ENCODE data around the gene RTN4RL1.
"Not testable (repeated sequence)": the region's sequence is repeated elsewhere in the genome, so short reads cannot be mapped to it uniquely, and the experiment has no call there.

The RTN4RL1 gene

DNA sequence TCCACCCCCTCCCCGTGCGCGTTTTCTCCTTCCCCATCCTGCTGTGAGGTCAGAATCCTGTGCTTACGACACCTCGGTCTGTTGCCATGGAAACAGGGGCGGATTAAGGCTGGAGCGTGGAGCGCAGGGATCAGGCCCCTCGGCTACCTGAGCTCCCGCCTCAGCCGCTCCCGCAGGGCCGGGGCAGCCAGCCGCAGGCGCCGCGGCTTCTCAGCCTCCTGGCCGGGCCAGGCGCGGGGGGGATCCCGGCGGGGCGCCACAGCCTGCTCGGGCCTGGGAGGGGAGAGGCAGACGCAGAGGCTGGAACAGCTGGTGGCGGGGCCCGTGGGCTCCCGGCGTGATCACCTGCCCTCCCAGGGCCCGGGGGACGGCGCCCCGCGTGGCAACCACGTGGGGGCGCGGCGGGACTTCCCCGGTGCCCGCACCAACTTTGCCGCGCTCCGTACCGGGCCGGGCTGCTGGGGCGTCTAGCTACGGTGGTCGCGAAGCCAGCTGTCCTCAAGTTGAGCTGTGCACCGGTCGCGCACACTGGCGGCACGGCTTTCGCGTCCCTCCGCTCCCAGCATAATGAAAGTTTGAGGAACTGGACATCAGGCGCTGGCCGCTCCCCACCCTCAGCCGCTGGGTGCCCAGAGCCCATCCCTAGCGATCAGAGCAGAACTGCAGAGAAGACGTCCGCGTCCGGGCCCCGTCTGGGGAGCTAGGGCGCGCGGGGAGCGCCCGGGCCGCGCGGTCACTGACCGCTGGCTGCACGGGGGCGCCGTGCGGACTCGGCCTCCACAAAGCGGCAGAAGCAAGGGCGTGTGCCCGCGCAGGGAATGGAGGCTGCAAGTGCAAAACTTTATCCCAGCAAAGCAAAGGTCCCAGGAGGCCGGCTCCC lies 1.2 kb downstream of the RTN4RL1 start:
- DNase-seq = peak; percentile 7

DNA sequence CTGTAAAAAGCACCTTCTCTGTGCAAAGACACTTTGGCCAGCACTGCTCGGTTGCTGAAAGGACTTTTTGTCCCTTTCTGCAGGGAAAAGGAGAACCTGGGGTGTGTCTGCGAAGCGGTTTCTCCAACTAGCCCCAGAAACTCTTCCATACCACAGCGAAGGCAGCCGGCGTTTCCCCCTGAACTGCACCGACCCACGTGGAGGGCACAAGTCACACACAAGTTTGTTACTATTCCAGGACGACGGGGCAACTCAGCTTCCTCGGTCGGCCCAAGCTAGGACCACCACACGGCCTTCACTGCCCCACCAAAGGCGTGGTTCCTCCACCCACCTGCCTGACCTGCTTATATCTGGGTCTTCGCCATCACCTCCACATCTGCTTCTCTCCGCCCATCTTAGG lies 1.9 kb downstream of the RTN4RL1 start:
- DNase-seq = no peak

DNA sequence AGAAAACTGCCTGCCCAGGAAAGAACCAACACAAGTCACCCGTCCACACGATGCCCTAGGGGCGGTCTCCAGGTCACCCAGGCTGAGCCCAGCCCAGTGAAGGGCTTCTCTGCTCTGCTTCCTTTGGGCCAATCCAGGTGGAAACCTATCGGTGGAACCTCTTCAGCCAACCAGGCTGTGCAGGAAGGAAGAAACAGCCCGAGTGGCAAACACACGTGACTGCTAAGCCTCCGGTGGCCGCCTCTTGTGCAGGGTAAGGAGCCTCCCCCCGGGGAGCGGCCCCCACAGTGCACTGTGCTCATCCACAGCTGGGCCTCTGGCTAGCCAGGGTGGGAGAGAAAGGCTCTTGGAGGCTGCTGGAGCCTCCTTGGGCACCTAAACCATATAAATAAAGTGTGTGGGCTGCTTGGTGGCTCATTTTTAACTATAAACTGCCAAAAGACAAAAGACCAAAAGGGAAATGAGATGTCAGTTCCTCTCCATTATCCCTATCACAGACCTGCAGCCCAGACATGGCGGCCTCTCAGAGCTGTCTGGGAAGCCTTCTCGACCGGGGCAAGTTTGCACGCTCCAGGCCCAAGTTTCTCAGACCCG lies 2.4 kb downstream of the RTN4RL1 start:
- DNase-seq = no peak

DNA sequence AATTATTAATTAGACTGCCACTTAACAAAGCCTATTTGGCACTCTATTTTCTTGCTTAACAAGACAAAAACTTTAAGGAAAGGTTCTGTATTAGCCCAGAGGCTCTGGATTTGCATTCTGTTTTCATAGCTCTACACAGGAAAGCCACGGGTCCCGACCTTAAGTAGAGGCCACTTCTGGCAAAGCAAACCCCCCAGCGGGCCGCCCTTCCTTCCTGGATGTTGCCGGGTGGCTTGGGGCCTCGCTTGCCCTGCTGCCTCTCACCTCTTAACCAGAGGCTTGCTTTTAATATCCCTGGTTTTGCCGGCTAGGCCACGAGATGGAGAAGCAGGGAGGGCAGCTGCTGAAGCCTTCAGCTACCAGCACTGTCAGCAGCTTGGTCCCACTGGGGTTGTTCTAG lies 4.4 kb downstream of the RTN4RL1 start:
- no peak for DNase-seq

DNA sequence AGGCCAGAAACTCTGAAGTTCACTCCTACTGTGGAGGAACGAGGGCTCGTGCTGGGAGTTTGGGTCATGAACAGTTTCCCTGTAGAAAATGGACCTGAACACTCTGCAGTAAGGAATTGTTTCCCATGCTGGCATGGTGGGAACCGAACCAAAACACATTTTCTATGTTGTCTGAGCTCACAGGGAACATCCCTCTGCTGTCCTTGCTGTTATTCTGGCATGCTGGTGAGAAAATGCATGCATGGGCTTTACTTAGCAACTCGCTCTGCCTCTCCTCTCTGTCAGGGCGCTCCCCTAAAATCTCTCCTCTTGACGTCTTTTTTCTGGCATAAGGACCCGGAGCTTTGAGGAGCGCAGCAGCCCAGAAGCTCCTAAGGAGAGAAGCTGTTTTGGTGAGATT lies 5.4 kb downstream of the RTN4RL1 start:
- no peak for DNase-seq

DNA sequence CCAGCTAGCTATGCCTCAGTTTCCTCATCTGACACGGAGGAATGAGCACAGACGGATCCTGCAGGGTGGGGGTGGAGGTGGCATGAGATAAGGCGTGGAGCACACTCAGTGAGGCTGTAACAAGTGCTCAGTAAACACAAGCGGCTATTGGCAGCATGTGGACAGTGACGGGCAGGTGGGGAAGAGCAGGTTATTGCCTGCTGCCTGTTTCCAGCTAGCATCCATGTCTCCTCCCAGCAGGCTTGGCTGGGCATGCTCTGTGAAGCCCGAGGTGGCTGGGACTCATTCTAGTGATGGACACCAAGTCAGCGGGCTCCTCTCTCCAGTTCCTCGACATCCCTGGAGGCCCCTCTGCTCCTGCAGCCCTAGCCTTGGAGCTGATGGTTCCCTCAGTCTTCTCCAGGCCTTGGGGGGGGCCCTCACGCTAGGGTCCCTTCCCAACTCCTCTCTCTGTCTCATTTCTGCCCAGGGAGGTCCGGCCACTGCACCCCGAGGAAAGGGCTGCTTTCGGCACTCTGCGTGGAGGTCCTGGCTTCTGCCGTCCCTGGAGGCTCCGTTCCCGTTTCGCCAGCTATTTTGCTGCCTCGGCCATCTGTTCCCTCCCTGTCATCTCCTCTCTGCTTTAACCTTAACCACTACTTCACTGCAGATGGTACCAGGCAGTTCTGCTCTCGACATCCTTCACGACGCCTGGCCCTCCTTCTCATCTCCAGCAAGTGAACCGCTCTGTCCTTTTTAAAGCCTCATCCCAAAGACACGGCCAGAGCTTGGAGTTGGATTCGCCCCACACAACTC lies 6.2 kb downstream of the RTN4RL1 start:
- DNase-seq = peak; percentile 34

DNA sequence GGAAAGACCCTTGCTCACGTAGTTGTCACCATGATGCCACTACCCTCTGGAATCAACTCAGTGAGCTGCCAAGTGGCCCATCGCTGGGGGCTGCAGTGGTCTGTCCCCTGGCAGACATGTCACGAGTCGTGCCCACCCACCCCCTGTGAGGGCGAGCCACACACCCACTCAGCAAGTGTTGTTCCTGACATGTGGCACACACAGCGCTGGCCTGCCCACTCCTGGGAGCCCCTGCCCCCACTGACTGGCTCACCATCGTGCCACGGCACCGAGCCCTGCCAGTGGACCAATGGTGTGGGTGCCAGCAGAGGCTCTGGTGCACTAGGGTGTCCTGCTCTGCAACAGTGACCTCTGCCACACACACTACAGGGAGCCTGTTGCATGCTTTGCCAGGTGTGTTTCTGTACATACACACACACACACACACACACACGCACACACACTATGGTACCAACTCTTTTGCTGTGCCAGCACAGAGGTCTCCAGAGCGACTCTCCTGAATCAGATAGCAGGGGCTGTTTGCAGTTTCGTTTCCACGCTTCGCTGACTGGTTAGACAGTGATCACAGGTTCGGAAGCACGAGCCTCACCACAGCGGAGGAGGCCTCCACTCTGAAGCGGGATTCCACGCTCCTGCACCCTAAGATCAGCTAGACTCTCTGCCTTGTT lies 7.7 kb downstream of the RTN4RL1 start:
- DNase-seq = no peak

DNA sequence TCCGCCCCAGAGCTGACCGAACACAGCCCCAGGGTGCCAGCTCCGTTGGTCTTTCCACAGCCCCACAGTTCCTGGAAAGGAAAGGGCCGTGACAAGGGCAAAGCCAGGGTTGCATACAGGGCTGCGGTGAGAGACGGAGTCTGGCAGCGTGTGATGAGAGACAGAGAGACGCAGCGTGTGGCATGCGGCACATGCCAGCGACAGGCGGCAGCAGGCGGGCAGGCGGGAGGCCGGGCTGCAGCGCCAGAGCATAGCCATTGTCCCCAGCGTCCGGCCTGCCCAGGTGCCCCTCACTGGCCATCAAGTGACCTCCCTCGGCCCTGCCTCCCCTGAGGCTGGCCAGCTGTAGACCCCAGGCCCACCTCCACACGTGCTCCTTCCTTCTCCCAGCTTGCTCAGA lies 8.6 kb downstream of the RTN4RL1 start:
- DNase-seq = no peak

DNA sequence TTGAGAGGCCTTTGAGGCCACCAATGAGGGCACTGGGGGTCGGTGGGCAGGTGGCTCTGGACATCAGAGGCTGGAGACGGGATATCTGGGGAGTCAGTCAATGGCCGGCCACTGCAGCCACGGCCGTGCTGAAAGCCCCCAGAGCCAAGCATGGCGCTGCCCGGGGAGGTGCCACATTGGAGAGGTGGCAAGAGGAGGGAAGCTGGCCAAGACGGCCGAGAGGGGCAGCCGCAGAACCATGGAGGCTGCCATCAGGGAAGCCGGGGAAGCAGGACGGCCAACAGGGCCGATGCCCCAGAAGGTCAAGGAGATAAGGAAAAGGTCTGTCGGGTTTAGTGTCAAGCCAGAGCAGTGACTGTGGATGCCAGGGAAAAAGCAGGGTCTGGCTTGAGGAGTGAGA lies 9.8 kb downstream of the RTN4RL1 start:
- no peak for DNase-seq

DNA sequence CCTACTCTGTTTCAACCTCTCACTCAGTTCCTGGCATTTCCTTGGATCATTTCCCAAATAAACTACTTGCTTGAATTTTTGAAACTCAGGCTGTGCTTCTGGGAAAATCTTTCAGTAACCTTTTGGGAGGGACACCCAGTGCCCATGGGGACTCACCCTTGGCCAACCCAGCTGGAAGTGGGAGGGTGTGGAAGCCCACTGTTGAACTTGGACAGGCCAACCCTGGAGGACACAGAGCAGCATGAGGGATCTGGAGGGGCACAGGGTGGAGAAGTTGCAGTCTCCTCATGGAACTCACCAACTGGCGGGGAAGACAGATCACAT lies 11.2 kb downstream of the RTN4RL1 start:
- no peak for DNase-seq

DNA sequence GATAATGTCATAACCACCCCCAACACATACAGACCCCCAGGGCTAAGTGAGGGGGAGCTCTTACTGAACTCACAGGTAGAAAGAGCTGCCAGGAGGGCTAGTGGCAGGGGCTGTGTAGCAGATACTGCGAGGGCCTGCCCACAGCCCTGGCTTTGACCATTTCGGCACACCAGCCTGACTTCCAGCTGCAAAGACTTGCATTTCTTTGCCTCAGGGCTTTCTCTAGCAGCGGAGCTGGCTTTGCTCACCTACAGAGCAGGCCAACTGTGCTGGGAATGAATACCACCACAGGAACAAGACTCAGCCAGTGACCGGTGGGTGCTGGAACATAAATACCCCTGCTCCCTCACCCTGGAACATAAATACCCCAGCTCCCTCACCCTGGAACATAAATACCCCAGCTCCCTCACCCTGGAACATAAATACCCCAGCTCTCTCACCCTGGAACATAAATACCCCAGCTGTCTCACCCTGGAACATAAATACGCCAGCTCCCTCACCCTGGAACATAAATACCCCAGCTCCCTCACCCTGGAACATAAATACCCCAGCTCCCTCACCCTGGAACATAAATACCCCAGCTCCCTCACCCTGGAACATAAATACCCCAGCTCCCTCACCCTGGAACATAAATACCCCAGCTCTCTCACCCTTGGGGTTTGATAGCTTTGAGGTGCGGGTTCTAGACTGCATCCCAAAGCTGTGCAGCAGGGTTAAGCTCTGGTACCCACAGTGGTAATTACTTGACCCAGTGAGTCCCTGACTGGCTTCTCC lies 11.7 kb downstream of the RTN4RL1 start:
- DNase-seq = not testable (repeated sequence)

DNA sequence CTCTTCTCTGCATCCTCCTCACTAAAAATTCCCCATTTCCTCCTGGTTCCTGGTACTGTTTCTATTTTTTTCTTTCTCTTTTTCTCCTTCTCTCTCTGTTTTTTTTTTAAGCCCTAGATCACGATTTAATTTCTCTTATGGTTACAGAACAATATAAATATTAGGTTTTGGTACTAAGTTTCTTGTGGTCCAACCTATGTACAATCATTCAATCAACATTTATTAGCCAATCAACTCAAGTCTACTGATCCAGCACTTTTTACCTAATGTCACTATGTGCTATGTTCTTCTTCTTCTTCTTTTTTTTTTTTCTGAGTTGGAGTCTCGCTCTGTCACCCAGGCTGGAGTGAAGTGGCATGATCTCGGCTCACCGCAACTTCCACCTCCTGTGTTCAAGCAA lies 12.6 kb downstream of the RTN4RL1 start:
- DNase-seq = no peak

DNA sequence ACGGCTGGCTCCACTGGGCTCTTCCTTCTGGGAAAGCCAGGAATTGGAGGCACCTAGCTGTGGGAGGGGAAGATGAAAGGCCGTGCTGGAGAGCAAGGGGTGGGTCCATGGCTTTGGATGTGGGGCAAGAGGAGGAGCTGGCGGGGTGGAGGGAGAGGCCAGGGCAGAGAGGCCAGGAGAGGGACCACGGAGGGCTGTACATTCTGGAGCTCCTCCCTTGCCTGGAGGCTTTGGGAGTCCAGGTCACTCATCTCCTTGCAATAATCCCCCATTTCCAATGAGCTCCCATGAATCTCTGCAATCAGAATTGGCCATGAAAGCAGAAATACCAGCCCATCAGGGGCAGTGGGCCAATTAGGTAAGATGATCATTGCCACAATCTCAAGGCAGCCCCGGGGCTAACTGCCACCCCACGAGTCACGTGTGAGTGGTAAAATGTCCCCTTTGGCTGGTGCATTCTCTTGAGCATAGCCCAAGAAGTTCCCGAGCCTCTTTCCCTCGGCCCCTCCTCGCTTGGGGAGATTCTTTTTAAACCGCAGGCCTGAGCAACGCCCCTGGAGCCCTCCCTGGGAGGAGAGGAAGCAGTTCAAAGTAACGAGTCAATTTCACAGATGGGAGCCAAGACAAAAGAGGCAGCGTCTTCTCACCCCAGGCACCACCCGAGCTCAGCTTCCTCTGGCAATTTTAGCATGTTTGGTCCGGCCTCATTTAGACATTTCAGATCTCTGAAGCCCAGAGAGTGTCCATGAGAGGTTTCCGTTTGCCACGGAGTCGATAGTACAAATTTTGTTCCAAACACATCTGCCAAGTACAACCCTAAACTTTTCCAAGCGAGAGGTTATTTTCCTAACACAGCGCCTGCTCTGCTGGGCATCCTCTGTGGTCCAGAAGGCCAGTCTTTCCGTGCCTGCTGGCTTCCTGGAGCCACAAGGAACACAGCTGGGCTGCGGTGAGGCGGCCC lies 13.4 kb downstream of the RTN4RL1 start:
- no peak for DNase-seq

DNA sequence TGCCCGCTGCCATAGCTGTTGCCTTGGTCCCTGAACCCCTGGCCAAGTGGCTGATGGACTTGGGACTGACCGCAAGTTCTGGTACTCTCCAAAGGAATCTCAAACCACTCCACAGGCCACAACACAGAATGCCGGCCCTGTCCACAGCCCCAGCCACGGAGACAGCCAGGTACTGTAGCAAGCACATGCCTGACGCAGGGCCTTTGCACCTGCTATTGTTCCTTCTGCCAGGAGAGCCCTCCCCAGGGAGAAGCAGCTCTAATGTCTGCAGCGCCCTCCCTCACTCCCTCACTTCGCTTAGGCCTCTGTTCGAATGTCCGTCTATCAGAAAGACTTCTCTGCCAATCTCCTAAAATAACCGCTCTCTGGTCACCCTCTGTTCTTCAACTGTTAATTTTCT lies 15.4 kb downstream of the RTN4RL1 start:
- DNase-seq = no peak

DNA sequence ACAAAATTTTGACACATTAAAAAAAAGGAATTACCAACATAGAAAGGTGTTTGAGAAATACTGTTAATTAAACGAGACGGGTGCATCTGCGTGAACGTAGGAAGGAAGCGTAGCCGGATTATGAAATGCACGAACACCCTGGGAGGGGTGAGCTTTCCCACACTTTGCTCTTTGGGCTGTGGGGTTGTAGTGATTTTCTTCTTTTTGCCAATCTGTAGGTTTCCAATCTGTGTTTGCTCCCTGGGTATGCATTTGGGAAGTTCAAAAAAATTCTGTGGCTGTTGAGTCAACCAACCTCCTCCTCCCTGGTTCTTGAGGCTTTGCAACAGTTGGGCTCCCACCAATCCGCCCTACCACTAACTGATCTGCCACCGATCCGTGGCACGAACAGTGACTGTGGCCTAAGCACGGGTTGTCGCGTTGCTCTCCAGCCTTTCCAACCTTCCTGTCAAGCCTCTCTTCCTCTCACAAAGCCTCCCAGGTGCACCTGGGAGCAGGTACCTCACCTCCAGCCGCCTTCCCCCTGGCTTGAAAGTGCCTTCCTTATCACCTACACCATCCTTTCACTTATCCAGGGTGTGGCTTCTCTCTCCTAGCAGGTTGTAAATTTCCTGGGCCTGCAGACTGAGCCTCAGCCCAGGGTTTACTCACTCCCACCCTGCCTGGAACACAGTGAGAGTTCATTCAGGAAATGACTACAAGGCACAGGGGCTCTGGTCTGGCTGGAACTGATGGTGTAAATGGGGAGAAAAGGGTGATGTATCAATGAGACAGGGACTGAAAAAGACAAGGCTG lies 16.6 kb downstream of the RTN4RL1 start:
- DNase-seq = no peak

DNA sequence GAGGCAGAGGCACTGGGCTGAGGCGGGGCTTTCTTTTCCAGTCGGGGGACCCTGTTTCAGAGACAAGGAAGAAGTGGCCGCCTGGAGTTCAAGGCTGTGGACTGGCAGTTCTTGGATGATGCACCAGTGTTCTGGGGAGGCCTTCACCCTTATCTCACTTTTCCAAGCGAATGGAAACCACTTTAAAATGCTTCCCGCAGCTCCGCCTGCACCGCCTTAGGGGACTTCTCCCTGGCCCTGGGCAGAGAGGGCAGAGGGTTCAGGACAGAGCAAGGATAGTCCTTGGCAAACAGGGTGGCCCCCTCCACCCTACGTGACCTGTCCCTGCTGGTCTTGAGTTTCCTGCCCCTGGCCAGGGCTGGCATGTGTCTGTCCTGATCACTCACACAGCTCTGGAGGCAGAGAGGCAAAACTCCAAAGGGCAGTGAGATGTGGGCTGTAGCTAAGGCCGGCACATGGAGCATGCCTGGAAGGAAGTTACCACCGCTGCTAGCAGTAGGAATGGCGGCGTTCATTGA lies 20.6 kb downstream of the RTN4RL1 start:
- DNase-seq = no peak

DNA sequence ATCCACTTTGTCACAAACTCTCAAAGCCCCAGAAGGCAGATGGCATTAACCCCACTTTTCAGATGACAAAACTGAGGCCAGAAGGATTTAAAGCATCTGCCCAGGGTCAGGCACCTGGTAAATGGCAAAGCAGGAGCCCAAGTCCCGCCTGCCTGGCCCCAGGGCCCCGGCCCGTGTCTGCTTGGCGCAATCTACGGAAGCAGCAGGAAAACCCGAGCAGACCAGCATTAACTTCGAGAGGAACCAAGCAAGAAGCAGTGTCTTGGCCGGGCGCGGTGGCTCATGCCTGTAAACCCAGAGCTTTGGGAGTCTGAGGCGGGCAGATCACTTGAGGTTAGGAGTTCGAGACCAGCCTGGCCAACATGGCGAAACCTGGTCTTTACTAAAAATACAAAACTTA lies 21.6 kb downstream of the RTN4RL1 start:
- no peak for DNase-seq

DNA sequence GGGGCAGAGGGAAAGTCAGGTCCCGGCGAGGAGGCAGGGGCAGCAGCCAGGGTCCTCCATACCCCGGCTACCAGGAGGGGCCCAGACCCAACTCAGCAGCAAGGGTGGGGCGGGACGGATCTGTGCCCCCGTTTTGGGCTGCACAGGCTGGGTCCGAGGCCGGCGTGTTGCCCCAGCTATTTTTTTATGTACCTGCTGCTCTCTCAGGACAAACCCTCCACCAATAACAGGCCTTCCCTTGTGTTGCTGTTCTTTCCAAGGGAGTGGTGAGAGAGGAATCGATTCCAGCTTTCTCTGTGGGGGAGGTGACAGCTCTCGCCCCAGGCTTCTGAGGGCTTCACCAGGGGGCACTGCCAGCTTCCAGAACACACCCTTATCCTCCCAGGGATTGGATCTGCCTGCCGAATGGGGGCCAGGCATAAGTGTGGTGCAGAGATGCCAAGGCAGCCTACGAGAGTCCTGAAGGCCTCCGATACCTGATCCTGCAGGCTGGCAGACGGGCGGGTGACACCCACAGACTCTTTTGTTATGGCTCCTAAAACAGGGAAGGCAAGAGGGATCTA lies 22.3 kb downstream of the RTN4RL1 start:
- DNase-seq = no peak

DNA sequence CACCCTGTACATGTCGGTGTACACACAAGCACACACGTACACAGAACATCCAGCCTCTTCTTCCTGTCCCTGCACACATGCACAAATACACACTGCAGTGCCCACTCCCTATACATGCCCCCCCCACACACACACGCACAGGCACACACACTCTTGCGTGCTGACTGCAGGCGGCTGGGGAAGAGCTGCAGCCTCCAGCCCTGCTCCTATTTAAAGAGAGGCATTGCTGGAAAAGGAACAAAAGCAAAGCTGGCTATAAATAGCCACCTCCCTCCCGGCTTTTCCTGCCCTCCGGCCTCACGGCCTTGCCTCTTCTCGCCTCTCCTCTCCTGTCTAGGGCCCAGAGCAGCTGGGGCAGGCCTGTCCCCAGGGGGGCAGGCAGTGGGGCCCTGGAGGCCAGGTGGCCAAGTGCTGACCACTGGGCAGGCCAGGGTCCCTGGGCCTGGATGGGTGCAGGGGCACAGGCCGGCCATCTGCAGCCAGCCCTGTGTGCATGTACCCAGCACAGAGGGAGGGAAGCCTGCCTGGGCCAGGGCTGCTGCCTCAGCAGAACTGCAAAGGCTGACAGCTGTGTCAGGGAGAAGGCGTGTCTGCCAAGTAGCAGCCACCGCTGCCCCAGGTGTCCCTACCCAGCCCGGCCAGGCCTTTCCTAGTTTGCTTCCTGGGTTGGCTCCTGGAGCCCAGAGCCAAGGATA lies 25.4 kb downstream of the RTN4RL1 start:
- DNase-seq = peak; percentile 44

Data from NCI-H1092 treated with DMSO at 0.1 percent for 48 hours (cell line).